GM19193 (cell line): Measurements from ENCODE around the gene PSME3IP1.

Experiments
- POLR2A ChIP-seq: IDR thresholded peaks from 4 replicates; pipeline ENCODE4 v1.6.1; 2011; ENCODE audit not compliant: insufficient read depth, insufficient read length; ENCODE audit errors: extremely low read depth

Gene PSME3IP1

DNA sequence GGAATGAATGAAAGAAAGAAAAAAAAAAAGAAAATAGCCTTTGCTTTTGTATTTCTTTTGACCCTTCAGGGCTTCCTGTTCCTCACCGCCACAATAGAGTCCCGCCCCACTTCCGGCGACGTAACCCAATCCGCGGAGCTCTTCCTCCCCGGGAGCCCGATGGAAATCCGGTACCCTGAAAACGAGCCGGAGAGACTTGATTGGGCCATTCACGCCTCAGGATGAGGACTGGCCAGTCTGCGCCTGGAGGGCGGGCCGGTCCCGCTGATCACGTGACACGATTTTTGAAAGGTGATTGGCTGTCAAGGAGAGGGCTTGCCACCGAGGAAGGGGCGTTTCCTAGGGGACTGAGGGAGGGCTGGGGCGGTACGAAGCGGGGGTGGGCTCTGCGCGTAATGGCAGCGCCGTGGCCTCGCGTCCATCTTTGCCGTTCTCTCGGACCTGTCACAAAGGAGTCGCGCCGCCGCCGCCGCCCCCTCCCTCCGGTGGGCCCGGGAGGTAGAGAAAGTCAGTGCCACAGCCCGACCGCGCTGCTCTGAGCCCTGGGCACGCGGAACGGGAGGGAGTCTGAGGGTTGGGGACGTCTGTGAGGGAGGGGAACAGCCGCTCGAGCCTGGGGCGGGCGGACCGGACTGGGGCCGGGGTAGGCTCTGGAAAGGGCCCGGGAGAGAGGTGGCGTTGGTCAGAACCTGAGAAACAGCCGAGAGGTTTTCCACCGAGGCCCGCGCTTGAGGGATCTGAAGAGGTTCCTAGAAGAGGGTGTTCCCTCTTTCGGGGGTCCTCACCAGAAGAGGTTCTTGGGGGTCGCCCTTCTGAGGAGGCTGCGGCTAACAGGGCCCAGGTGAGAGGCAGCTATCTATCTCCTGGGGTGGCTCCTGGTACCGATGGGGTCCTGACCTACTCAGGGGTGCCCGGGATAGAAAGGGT, at the start of gene PSME3IP1, which contains the start of gene RSPRY1:
Gene PSME3IP1, minus strand, starts transcription at position 95 of the 927 bp plus-strand sequence. CDS start 12,185 bp downstream, outside the sequence.
Gene RSPRY1, plus strand, starts transcription at position 385 of the 927 bp plus-strand sequence. CDS start 18,330 bp downstream, outside the sequence.
- TF ChIP-seq POLR2A: peak; percentile 74

- no peak for TF ChIP-seq POLR2A
Measured at GRCh38 chr16:57235128-57236021, 49.5 kb upstream of the PSME3IP1 start.

DNA sequence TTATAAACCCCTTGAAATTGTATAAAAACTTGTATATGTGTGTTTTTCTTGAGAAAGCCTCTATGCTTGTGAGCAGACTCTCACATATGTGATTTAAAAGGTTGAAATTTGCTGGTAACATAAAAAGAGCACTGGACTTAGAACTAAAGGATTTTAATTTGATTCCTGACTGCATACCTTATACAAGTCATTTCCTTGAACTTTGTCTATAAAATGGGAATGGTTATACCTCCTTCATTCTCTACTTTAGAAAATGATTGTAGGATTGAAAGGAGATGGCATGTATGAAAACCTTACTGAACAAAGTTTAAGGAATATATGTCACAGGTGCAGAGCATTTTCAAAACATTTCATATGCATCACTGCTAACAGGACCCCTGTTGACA, 48.9 kb upstream of the PSME3IP1 start:
- no peak for TF ChIP-seq POLR2A

DNA sequence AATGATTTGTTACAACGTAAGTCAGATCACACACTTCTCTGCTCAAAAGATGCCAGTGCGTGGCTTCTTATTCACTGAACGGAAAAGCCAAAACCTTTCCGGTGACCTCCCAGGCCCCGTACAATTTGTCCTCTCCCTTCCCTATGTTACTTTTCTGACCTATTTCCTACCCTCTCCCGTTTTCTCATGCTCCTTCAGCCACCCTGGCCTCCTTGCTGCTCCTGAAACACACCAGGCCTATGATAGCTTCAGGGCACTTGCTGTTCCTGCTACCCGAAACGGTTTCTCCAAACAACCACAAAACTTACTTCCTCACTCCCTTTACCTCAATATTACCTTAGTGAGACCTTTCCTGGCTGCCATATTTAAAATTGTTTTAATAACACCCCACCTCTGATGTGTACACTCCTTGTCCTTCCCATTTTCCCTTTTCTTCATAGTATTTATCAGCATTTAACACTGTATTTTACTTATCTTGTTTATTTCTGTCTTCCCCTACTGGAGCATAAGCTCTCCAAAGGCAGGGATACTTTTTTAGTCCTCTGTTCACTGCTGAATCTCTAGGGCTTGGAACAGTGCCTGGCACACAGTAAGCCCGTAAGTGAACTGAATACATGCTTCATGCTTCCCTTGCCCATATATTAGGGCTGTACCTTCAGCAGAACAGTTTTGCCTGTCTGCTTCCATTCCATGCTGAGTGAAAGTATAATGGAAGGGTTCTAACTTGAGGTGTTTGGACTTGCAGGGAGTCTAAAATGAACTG, 48.3 kb upstream of the PSME3IP1 start:
- no peak for TF ChIP-seq POLR2A

DNA sequence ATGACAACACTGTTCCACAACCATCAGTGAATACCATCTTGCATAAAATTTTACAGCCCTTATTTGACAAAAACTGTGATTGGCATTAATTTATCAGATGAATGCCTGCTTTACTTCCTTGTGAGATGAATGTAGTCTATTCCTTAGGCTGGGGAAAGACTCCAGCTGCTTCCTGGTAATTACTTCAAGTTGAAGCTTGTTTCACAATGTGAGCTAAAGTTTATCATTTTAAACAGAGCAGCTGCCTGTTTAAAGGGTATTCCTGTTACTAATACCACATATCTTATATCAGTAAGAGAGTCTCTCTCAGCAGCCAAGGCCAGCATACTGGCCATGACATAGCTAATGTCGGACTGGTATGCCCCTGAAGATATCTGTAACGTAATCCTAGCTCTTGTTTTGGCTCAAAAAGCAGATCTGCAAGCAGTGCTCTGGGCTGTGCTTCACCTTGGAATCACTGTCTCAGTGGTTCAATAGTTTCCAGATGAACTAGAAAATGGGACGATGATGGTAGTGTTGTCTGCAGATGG, 46.0 kb upstream of the PSME3IP1 start:
- no peak for TF ChIP-seq POLR2A

- no peak for TF ChIP-seq POLR2A
Measured at GRCh38 chr16:57229079-57229478, 43.2 kb upstream of the PSME3IP1 start.

DNA sequence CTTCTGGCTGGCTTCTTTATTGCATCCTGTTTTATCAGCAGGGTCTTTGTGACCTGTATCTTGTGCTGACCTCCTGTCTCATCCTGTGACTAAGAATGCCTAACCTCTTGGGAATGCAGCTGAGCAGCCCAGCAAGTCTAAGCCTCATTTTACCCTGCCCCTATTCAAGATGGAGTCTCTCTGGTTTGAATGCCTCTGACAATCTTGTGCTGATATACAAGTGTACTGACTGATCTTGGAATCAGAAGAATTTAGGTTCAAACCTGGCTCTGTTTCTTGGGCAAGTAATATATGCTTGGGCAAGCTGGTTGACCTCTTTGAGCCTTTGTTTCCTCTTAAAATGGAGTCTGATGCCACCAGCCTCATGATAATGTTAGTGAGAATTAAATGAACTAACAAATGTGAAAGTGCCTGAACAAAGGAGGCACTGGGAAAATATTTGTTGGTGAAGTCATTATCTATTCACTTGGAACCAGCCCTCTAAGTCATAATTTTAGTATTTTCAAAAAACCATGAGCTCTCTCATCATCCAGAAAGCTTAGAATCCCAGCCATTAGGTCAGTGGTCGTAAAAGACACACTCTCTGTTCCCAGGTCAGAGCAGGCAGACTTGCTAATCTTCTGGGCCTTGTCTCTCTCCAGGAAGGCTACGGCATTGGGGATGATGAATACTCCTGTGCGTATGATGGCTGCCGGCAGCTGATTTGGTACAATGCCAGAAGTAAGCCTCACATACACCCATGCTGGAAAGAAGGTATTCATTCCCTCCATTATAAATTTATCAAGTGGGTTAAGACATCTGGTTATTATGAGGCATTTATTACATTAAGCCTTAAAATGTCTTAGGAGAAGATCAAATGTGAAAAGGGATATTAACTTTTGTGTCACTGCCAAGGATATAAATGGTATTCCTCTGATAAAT, 41.1 kb upstream of the PSME3IP1 start:
- TF ChIP-seq POLR2A: no peak

DNA sequence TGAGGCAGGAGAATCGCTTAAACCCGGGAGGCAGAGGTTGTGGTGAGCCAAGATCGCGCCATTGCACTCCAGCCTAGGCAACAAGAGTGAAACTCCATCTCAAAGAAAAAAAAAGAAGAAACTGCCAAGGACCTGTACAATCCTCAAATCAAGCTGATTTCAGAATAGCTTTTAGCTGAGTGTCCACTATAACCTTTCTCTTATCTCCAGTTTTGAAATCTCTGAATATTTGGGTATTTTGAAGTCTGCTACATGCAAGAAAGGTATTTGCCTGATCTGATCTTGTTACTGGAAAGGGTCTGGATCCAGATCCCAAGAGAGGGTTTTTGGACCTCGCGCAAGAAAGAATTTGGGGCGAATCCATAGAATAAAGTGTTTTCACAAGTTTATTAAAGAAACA, 40.1 kb upstream of the PSME3IP1 start:
- no peak for TF ChIP-seq POLR2A

- TF ChIP-seq POLR2A: no peak
Measured at GRCh38 chr16:57224651-57225335, 39.0 kb upstream of the PSME3IP1 start.

DNA sequence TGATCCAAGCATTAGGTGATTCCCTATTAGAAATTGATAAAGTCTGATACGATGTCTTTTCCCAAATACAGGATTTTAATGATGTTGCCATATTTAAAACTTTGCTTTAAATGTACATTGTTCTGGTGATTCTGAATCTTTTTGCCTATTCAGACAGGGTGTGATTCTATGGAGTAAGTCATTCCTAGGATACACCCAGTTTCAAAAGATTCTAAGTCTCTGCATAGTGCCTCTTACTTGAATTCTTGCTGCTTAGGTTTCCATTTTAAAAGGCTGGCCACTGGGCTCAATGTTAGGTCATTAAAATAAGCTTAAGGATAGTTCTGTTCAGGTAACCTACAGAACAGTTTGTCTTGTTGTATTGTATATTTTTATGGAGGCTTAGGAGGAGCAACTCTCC, 37.2 kb upstream of the PSME3IP1 start:
- no peak for TF ChIP-seq POLR2A

GRCh38 chr16:57216968-57217367, 31.1 kb upstream of the PSME3IP1 start:
- TF ChIP-seq POLR2A: no peak

DNA sequence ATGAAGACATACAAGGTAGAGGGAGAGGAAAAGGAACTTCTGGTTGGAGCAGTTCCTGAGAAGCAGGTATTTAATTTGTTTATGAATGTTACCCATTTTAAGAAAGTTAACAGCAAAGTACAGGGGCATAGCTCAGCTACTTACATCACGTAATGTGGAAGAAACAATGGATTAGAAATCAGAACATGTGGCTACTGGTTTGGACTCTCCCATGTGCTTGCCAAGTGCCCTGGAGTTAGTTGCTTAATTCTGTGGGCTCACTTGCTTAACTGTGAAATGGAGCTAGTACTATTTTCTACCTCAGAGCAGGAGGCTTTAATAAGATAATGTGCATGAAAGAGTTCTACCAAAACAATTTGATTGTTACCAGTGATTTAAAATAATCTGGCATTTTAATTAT, 27.6 kb upstream of the PSME3IP1 start:
- TF ChIP-seq POLR2A: no peak

DNA sequence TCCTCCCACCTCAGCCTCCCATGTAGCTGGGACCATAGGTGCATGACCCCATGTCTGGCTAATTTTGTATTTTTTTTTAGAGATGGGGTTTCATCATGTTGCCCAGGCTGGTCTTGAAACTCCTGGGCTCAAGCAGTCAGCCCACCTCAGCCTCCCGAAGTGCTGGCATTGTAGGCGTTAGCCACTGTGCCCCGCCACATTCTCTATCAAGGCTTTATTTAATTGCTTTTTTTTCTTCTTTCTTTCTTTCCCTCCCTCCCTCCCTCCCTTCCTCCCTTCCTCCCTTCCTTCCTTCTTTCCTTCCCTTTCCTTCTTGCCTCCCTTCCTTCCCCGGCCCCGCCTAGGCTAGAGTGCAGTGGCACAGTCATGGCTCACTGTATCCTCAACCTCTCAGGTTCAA, 23.9 kb upstream of the PSME3IP1 start:
- TF ChIP-seq POLR2A: no peak

DNA sequence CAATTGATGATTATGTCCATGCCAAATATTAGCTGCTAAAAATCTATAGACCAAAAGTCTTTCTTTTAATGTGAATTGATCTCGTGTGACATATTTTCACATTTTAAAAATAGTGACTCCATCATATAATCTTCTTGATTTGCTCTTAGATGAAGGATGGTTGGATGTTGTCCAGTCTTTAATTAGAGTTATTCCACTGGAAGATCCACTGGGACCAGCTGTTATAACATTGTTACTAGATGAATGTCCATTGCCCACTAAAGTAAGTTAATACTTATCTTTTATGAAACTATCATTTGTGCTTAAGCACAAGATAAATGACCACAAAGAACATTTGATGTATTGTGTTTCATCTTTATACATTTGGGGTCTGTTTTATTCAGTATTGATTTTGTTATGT, 23.1 kb upstream of the PSME3IP1 start:
- TF ChIP-seq POLR2A: no peak

DNA sequence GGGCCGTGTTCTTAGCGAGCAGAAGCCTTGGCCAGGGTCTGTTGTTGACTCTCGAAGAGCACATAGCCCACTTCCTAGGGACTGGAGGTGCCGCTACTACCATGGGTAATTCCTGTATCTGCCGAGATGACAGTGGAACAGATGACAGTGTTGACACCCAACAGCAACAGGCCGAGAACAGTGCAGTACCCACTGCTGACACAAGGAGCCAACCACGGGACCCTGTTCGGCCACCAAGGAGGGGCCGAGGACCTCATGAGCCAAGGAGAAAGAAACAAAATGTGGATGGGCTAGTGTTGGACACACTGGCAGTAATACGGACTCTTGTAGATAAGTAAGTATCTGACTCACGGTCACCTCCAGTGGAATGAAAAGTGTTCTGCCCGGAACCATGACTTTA, 18.8 kb upstream of the PSME3IP1 start:
- TF ChIP-seq POLR2A: no peak
